Spleen (tissue), 11 donors: ENCODE measurements around the gene MMP17. TPM values are rescaled to one million over a fixed set of nuclear protein-coding genes. Genes with fewer than 3 reads are reported as not detected.

Source experiments
- DNase-seq: peaks from one replicate; pipeline ENCODE4 v3.0.0-alpha.2; 2020
- H3K27ac ChIP-seq, 8 donors: fragments of 200-600 bp; sonication (generic) in 7 of 8; 1 replicate in 4 of 8; 2 replicates in 4 of 8; pipeline versions ENCODE4 v1.5.0 to v1.8.0; 2016 to 2021; ENCODE audit warnings: inconsistent platforms in 4 of 8, mild to moderate bottlenecking in 4 of 8, moderate library complexity in 1 of 8
- H3K27me3 ChIP-seq, 7 donors: fragments of 200-600 bp; sonication (generic) in 6 of 7; replicated peaks in 1 of 7; 1 replicate in 4 of 7; 2 replicates in 3 of 7; pipeline versions ENCODE4 v1.5.0 to v1.8.0; 2016 to 2021; ENCODE audit warnings: inconsistent platforms in 3 of 7, mild to moderate bottlenecking in 1 of 7
- H3K36me3 ChIP-seq, 6 donors: fragments of 200-600 bp; sonication (generic) in 5 of 6; 1 replicate in 4 of 6; 2 replicates in 2 of 6; pipeline versions ENCODE4 v1.5.0 to v1.8.0; 2016 to 2021; ENCODE audit warnings: inconsistent platforms in 2 of 6
- H3K4me1 ChIP-seq, 6 donors: fragments of 200-600 bp; sonication (generic) in 5 of 6; 1 replicate in 3 of 6; 2 replicates in 3 of 6; pipeline versions ENCODE4 v1.5.0 to v1.8.0; 2016 to 2021; ENCODE audit warnings: inconsistent platforms in 3 of 6
- H3K4me3 ChIP-seq, 8 donors: fragments of 200-600 bp; sonication (generic) in 7 of 8; 1 replicate in 4 of 8; 2 replicates in 4 of 8; pipeline versions ENCODE4 v1.5.0 to v1.8.0; 2016 to 2021; ENCODE audit warnings: inconsistent platforms in 4 of 8, mild to moderate bottlenecking in 4 of 8, moderate library complexity in 2 of 8
- H3K9me3 ChIP-seq, 8 donors: fragments of 200-600 bp; sonication (generic) in 7 of 8; 1 replicate in 4 of 8; 2 replicates in 4 of 8; pipeline versions ENCODE4 v1.5.0 to v1.8.0; 2016 to 2021; ENCODE audit warnings: inconsistent platforms in 4 of 8
- CTCF ChIP-seq, 11 experiments: fragments of 200-600 bp in 7 of 11; fragments of 450-650 bp in 4 of 11; sonication (generic) in 4 of 11; IDR thresholded peaks in 8 of 11; conservative IDR thresholded peaks in 3 of 11; 1 replicate in 7 of 11; 2 replicates in 4 of 11; pipeline versions ENCODE4 v1.4.0 to v1.8.0; 2016 to 2021; ENCODE audit warnings: antibody characterized with exemption in 11 of 11, inconsistent platforms in 4 of 11, mild to moderate bottlenecking in 1 of 11
- POLR2A ChIP-seq, 3 donors: fragments of 450-650 bp; IDR thresholded peaks; one replicate each; pipeline ENCODE4 v1.5.1; 2017; ENCODE audit warnings: antibody characterized with exemption in 3 of 3, mild to moderate bottlenecking in 1 of 3
- POLR2AphosphoS5 ChIP-seq, 3 donors: sonication (generic); formaldehyde crosslinking; IDR thresholded peaks; one replicate each; pipeline ENCODE4 v1.5.1; 2017; ENCODE audit warnings: antibody characterized with exemption in 3 of 3
- WGBS, 5 donors: extraction: QIAGEN DNeasy Blood & Tissue Kit in 3 of 5; methylation state at CpG; one replicate each; pipeline versions ENCODE4 v1.1.5 to v1.1.7; 2013 to 2018; 5-methylcytosine and 5-hydroxymethylcytosine counted together
- intact Hi-C: fragments of 100-400 bp; cut with DNase I; formaldehyde crosslinking; loops from one replicate; pipeline ENCODE4 v1.15.0; 2023; ENCODE audit warnings: low total_unique reads
- polyA plus RNA-seq, 3 donors: library from polyadenylated mRNA; stranded (reverse); fragments of 200-250 nt; gene quantifications; one replicate each; pipeline ENCODE4 v1.2.1, GENCODE V29; 2013
- total RNA-seq, 7 donors: library from RNA; depleted of rRNA in 3 of 7; stranded (reverse); fragments of >200 nt in 3 of 7; fragmentation: NEBNext Ultra II Directional in 4 of 7; extraction: Animal tissue kit (Norgen Biotek cat#: 25700) in 4 of 7; gene quantifications; one replicate each; pipeline versions ENCODE4 v1.1.0 to v1.2.1, GENCODE V29; 2016 to 2021
- donor health status: healthy with polysubstance abuse.
- donor health status: DM: no; HTN: no; CAD: no; lungs with moderate emphysema.
- donor health status: DM: no; HTN: no; CAD: no.
- donor health status: Bipolar disorder and iron deficiency.
- donor health status: healthy.
- donor health status: DM: no; HTN: no; CAD: no.
- donor health status: DM: yes; HTN: yes; CAD: no.

The MMP17 gene
- total and polyA plus RNA-seq, 10 donors, result 1.4 to 8.4 (median 3.5) TPM

DNA sequence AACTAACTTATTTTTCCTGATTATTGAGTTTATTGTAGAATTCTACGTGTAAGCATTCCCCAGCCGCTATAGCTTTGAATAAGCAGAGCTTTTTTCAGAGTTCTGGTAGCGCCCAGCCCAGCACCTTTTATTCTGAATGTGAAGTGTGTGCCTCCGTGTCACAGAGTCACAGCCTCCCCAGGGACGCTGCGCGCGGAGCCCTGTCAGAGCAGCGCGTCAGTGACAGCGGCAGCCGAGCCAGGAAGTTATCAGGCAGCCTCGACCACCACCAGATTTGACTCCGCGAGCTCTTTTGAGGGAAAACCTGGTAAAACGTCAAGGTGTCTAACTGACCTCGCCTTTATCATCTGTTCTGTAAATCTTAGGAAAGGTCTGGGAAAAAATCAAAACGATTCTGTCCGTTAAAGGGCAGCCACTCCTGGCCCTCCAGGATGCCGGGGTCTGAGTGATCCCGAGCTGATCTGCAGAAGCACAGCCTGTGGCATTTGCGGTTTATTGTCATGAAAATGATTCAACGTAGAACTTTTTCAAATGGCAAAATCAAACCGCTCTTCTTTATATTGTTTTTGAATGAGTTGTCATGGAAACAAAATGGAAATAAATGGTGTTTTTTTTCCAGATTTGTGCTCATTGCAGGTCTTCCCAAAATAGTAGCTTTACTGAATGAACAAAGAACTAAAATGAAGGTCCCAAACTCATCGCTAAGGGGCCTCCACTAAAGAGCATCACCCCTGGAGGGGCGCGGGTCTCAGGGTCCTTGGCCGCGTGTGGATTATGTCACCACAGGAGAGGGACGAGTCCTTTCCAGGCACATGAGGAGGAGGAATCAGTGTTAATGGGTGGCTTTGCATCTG, 43.1 kb upstream of the MMP17 start:
- no peaks in the 10 kb centered on the region for H3K27me3 ChIP-seq
- peaks cover 0 to 4% (median 0%) of the 10 kb centered on the region in 6 donors for H3K4me1 ChIP-seq
- no peaks in the 10 kb centered on the region for H3K9me3 ChIP-seq
- TF ChIP-seq POLR2AphosphoS5 (IDR thresholded peaks at IDR 0.05) (peak in 1 of 3 donors; percentile 35), CTCF (IDR thresholded peaks at IDR 0.05 in 8 of 11, conservative IDR thresholded peaks at IDR 0.05 in 3 of 11) (no peak)
- WGBS, 5 donors, result 91 to 93% (median 92%) methylated on average over 30 of the region's 30 CpGs
- intact Hi-C loops, result no loop called here
- no peak overlapping the region for H3K27ac ChIP-seq
- peaks cover 3 to 97% (median 71%) of the 10 kb centered on the region in 6 donors for H3K36me3 ChIP-seq
- no peak overlapping the region for H3K4me3 ChIP-seq
- DNase-seq, result no peak

DNA sequence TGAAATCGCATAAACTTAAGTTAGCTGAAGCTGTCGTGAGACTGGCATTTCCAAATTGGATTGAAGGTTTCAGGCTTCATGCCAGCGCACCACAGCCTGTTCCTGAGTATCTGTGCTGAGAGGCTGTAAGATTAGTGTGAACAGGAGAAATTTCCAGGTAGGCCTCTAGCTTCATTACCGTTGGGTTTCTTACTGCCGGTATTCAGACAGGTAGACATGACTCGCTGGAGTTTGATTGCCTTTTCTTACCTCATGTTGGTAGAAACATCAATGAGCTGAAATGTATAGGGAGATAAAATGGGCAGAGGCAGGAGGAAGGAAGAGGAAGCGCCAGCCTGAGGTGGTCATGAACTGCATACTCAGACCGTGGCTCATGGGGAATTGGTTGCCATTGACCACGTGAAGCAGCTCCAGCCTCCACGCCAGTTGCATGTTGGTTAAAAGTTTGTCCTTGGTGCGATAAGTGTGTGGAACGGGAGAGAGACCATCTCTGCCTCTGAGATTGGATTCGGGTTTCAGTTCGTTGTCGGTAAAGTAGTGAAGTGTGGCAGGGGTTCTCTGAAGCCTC, 42.3 kb upstream of the MMP17 start:
- Histone ChIP-seq H3K4me1 (peaks cover 0 to 4% (median 0%) of the 10 kb centered on the region in 6 donors), H3K27me3 (no peaks in the 10 kb centered on the region), H3K9me3 (no peaks in the 10 kb centered on the region), H3K27ac (no peak overlapping the region), H3K36me3 (peaks cover 3 to 97% (median 70%) of the 10 kb centered on the region in 6 donors), H3K4me3 (no peak overlapping the region)
- WGBS, 5 donors, result 90 to 93% (median 91%) methylated on average over 15 of the region's 15 CpGs
- no peak for DNase-seq
- intact Hi-C loops, result no loop called here
- TF ChIP-seq CTCF (IDR thresholded peaks at IDR 0.05 in 8 of 11, conservative IDR thresholded peaks at IDR 0.05 in 3 of 11) (no peak), POLR2A (IDR thresholded peaks at IDR 0.05) (no peak), POLR2AphosphoS5 (IDR thresholded peaks at IDR 0.05) (no peak)

GRCh38 chr12:131786331-131786730, 41.9 kb upstream of the MMP17 start:
- H3K27ac ChIP-seq, result no peak overlapping the region
- no peak for DNase-seq
- WGBS, 5 donors, result 87 to 96% (median 93%) methylated on average over 9 to 15 of the region's 15 CpGs
- TF ChIP-seq CTCF (IDR thresholded peaks at IDR 0.05 in 8 of 11, conservative IDR thresholded peaks at IDR 0.05 in 3 of 11) (no peak), POLR2A (IDR thresholded peaks at IDR 0.05) (no peak), POLR2AphosphoS5 (IDR thresholded peaks at IDR 0.05) (peak in 2 of 3 donors; percentile 22 to 62)
- intact Hi-C loops, result no loop called here
- H3K27me3 ChIP-seq, result no peaks in the 10 kb centered on the region
- H3K4me3 ChIP-seq, result no peak overlapping the region
- peaks cover 0 to 4% (median 0%) of the 10 kb centered on the region in 6 donors for H3K4me1 ChIP-seq
- H3K36me3 ChIP-seq, result peaks cover 3 to 97% (median 74%) of the 10 kb centered on the region in 6 donors
- no peaks in the 10 kb centered on the region for H3K9me3 ChIP-seq

- Histone ChIP-seq H3K4me3 (no peak overlapping the region), H3K36me3 (peaks cover 3 to 97% (median 72%) of the 10 kb centered on the region in 6 donors), H3K4me1 (peaks cover 0 to 4% (median 0%) of the 10 kb centered on the region in 6 donors), H3K27me3 (no peaks in the 10 kb centered on the region), H3K9me3 (no peaks in the 10 kb centered on the region), H3K27ac (no peak overlapping the region)
- 93 to 98% (median 96%) methylated on average over 15 to 17 of the region's 17 CpGs for WGBS, 5 donors
- intact Hi-C loops, result no loop called here
- DNase-seq, result no peak
- TF ChIP-seq POLR2AphosphoS5 (IDR thresholded peaks at IDR 0.05) (no peak), CTCF (IDR thresholded peaks at IDR 0.05 in 8 of 11, conservative IDR thresholded peaks at IDR 0.05 in 3 of 11) (no peak), POLR2A (IDR thresholded peaks at IDR 0.05) (no peak)
Observed at GRCh38 chr12:131787143-131787660, 41.0 kb upstream of the MMP17 start.
